Vagina (tissue), 2 donors: ENCODE data around the gene CMSS1.

Source experiments
- CTCF ChIP-seq, 3 experiments: fragments of 450-650 bp in 2 of 3; fragments of 200-600 bp in 1 of 3; sonication (generic) in 1 of 3; IDR thresholded peaks; one replicate each; pipeline ENCODE4 v1.5.1; 2017 to 2019; ENCODE audit warnings: antibody characterized with exemption in 3 of 3, mild to moderate bottlenecking in 2 of 3, moderate library complexity in 2 of 3
- POLR2A ChIP-seq, 2 donors: fragments of 450-650 bp; IDR thresholded peaks; one replicate each; pipeline ENCODE4 v1.6.1; 2017; ENCODE audit warnings: antibody characterized with exemption in 2 of 2, mild to moderate bottlenecking in 2 of 2, moderate library complexity in 2 of 2
- POLR2AphosphoS5 ChIP-seq, 2 donors: sonication (generic); formaldehyde crosslinking; IDR thresholded peaks; one replicate each; pipeline ENCODE4 v1.9.0; 2017; ENCODE audit warnings: antibody characterized with exemption in 2 of 2, mild to moderate bottlenecking in 2 of 2, low read depth in 1 of 2; ENCODE audit not compliant: insufficient read depth in 1 of 2

- TF ChIP-seq CTCF (IDR thresholded peaks at IDR 0.05) = peak in 2 of 3 experiments; percentile 46 to 66
- TF ChIP-seq POLR2A (IDR thresholded peaks at IDR 0.05) = no peak
- TF ChIP-seq POLR2AphosphoS5 (IDR thresholded peaks at IDR 0.05; ENCODE audit: insufficient read depth in 1 of 2, low read depth in 1 of 2) = no peak
Observed at GRCh38 chr3:99808163-99808794, 9.4 kb upstream of the CMSS1 start.
